AG20443 (cell line): ENCODE measurements around the gene TNIP1.

ENCODE experiments used
- DNase-seq: peaks from one replicate; pipeline ENCODE4 v3.0.0; 2012; ENCODE audit warnings: low spot score, mixed read lengths

TNIP1 gene

DNA sequence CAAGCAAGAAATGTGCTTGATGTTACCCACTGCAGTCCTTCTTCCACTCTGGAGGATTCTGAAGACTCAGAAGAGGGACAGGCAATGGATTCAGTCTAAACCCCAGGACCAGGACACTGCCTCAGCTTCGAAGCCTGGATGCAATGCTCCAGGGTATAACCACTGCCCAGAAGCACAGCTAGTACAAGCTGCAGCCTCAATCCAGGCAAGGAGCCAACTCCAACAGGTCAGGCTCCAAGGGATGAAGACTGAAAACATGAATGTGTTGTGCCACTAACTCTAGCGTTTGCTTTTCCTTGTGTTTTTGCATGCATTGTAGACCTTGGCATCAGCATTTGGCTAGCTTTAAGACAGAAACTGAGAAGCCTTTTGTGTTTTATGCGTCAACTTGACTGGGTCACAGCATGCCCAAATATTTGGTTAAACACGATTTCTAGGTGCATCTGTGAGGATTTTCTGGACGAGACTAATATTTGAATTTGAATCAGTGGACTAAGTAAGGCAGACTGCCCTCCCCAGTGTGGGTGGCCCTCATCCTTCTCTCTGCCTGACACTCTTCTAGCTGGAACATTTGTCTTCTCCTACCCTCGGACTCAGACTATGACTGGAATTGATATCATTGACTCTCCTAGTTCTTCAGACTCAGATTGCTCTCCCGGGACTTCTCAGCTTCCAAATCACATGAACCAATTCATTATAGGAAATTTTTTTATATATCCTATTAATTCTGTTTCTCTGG is 81.0 kb downstream of the TNIP1 start:
- DNase-seq: no peak

DNA sequence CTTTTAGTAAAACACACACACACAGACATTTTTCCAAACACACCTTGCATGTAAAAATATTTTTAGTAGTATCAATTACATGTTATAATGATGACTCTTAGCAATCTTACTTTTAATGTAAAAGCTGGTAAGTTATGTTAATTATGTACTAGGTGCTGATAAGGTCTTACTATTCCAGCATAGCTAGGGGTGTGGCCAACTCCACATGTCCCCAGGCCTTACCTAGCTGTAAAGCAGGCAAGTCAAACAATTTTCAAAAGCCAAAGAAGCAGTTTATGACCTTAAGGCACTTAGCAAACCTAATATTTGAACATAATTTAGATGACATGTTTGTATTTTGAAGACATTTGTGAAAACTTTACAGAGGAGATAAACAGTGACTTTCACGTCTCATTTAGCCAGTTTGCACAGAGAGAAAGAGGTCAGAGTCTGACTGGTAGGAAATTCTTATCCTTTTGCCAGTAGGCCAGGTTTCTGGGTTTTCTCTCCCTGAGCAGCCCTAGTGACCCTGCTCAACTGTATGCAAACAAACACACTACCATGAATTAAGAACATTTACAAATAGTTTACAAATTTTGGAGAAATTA is 86.9 kb downstream of the TNIP1 start:
- no peak for DNase-seq

DNA sequence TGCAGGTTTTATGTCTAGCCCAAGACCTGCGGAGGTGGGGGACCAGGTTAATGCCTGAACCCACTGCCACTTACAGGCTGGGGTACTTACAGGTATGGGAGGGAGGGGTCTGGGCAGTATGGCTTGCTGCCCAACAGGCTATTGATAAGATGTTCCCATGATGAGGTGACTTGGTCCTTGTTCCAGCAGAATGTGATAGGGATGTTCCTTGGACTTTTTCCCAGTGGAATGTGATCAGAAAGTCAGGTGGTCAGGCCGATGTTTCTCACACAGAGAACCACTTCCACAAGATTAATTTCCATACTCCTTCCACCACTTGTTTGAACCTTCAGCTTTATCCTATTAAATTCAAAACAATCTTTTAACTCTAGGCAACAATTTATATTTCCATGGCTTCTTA is 87.4 kb downstream of the TNIP1 start:
- DNase-seq: no peak

DNA sequence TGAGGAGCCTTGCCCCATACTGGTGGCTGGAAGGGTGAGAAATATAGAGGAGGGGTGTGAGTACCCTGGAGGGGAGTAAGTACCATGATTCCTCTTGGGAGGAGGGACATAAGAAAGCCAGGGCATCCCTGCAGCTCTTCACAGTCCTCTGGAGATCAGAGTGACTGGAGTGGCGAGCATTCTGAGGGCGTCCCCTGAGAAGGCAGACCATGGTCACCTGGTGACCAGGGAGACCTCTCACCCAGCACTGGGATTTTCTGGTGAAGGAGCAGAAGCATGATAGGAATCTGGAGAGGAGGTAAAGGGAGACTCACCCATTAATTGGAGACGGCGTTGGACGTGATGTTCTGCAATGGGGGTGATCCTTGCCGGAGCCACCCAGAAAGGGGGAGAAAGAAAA is 88.1 kb downstream of the TNIP1 start:
- DNase-seq: no peak

DNA sequence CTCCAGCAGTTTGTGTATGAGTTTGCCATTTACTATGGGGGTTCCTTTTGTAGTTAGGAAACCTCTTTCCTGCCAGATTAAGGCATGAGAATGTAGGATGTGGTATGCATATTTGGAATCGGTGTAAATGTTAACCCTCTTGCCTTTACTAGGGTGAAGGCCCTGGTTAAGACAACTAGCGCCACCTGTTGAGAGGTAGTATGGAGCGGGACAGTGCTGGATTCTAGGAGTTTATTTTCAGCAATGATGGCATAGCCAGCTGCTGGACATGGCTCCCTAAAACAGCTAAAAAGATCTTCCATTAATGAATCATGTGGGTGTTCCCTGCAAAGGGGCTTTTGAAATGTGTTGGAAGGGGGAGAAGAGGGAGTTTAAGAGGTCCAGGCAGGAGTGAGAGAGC is 91.1 kb downstream of the TNIP1 start:
- no peak for DNase-seq

DNA sequence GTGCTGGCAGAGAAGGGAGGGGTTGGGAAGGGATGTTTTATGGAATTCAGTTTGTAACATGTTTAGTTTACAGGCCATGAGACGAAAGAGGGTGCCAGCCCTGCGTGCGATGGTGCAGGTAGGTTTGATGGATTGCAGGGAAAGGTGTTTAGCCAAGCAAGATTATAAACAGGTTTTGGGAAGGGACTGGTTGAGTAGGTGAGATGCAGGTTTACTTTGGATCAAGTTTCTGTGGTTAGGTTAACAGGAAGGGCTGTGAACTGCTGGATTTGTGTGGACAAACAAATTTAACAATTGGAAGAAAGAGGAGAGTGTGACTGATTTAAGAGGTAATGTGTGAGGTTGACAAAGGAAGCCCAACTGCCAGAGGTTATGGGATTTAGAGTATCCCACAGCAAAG is 93.1 kb downstream of the TNIP1 start:
- no peak for DNase-seq
